ENCODE data around the gene APOA5. TPM values are rescaled to one million over a fixed set of nuclear protein-coding genes. Genes with fewer than 3 reads are reported as not detected.

APOA5 gene
- total and polyA plus RNA-seq, 2 experiments from 2014 or later: 0.18 to 0.35 TPM

DNA sequence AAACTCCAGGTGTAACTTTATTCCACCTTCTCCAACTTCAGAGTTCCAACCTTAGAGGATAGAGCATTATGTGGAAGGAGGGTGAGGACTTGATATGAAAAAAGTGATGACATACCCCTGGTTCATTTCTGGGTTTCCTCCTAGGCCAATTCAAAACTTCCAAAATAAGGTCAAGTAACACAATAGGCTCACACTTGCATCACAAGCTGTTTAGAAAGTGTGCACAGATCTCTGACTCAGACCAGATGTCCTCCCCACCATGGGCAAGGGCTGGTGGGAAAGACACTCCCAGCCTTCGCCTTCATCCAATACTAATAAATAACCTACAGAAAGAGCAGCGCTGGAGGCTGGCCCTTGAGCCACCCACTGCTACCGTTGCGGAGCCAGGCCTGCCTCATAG lies 13.1 kb downstream of the APOA5 start:
- Histone ChIP-seq H3K9me2 (ENCODE audit: insufficient read depth) (no peaks in the 10 kb centered on the region), H3K4me2 (no peak overlapping the region), H3K27ac (ENCODE audit: low read depth) (no peak overlapping the region), H2AFZ (no peak overlapping the region), H3F3A (replicated peaks; ENCODE audit: low read depth) (0 out of 2 replicates have a peak, but pooled peaks cover under 1% of the 10 kb centered on the region), H3K79me2 (replicated peaks; ENCODE audit: insufficient read depth) (no peaks in the 10 kb centered on the region), H3K4me1 (ENCODE audit: insufficient read depth) (peaks cover 7% of the 10 kb centered on the region; the same call in 1 of the 2 replicates), H3K27me3 (ENCODE audit: insufficient read depth) (no peaks in the 10 kb centered on the region), H4K20me1 (replicated peaks; ENCODE audit: insufficient read depth) (peaks cover 8% of the 10 kb centered on the region; the same call in 1 of the 2 replicates), H3K4me3 (no peak overlapping the region), H3K36me3 (ENCODE audit: insufficient read depth) (peaks cover 51% of the 10 kb centered on the region)
- H3K4me1 Mint-ChIP-seq: peaks cover 7% of the 10 kb centered on the region; the same call in 2 of the 3 replicates
- H3K4me3 Mint-ChIP-seq: no peak overlapping the region
- no peak for ATAC-seq
- TF ChIP-seq EZH2 (IDR thresholded peaks at IDR 0.05; ENCODE audit: low read depth, unreplicated experiment): no peak
- no peak for TF ChIP-seq STAT1 (IDR thresholded peaks at IDR 0.05; ENCODE audit: unreplicated experiment)
- TF ChIP-seq CREB1 (CRISPR knock-in tag; IDR thresholded peaks at IDR 0.05; ENCODE audit: low read depth): no peak
- TF ChIP-seq ZNF331 (CRISPR knock-in tag; IDR thresholded peaks at IDR 0.05; ENCODE audit: low read depth): no peak
- TF ChIP-seq REST (IDR thresholded peaks at IDR 0.05; ENCODE audit: unreplicated experiment): no peak
- TF ChIP-seq, protein P1, sequence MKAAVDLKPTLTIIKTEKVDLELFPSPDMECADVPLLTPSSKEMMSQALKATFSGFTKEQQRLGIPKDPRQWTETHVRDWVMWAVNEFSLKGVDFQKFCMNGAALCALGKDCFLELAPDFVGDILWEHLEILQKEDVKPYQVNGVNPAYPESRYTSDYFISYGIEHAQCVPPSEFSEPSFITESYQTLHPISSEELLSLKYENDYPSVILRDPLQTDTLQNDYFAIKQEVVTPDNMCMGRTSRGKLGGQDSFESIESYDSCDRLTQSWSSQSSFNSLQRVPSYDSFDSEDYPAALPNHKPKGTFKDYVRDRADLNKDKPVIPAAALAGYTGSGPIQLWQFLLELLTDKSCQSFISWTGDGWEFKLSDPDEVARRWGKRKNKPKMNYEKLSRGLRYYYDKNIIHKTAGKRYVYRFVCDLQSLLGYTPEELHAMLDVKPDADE (IDR thresholded peaks at IDR 0.05): no peak
- TF ChIP-seq EZH2phosphoT487 (IDR thresholded peaks at IDR 0.05; ENCODE audit: unreplicated experiment): no peak
- H3K27ac Mint-ChIP-seq: no peak overlapping the region
- peaks cover 68% of the 10 kb centered on the region for H3K36me3 Mint-ChIP-seq (ENCODE audit: low read depth)
- H3K9me3 Mint-ChIP-seq: no peaks in the 10 kb centered on the region
- DNase-seq (ENCODE audit: low spot score): no peak
- no peaks in the 10 kb centered on the region for H3K27me3 Mint-ChIP-seq (ENCODE audit: insufficient read depth, low read depth, poor library complexity)

DNA sequence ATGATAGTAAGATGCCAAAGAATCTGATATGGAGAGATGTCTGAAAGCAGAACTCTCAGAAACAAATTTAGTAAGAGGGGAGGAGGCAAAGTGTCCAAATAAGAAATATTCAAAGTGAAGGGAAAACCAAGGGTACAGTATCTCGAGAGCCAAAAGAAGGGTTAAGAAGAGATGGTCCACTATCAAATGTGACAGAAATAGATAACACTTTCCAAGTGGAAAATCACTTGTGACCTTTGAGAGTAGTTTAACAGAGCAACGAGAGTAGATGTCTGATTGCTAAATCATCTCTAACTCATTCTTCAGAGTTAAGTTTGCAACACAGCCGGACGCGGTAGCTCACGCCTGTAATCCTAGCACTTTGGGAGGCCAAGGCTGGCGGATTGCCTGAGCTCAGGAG lies 14.6 kb downstream of the APOA5 start:
- H2AFZ ChIP-seq: no peak overlapping the region
- Mint-ChIP-seq H3K4me1 (peaks cover 9% of the 10 kb centered on the region), H3K27me3 (ENCODE audit: insufficient read depth, low read depth, poor library complexity) (peaks cover 4% of the 10 kb centered on the region), H3K36me3 (ENCODE audit: low read depth) (peaks cover 53% of the 10 kb centered on the region), H3K9me3 (no peaks in the 10 kb centered on the region), H3K27ac (no peak overlapping the region), H3K4me3 (no peak overlapping the region)
- H3K4me2 ChIP-seq: no peak overlapping the region
- no peak overlapping the region for H3K4me3 ChIP-seq
- peaks cover 39% of the 10 kb centered on the region for H3K36me3 ChIP-seq (ENCODE audit: insufficient read depth)
- H3K27ac ChIP-seq (ENCODE audit: low read depth): no peak overlapping the region
- 0 out of 2 replicates have a peak, but pooled peaks cover 5% of the 10 kb centered on the region for H3F3A ChIP-seq (replicated peaks; ENCODE audit: low read depth)
- peaks cover 3% of the 10 kb centered on the region for H3K79me2 ChIP-seq (replicated peaks; ENCODE audit: insufficient read depth)
- peaks cover 8% of the 10 kb centered on the region; the same call in 1 of the 2 replicates for H4K20me1 ChIP-seq (replicated peaks; ENCODE audit: insufficient read depth)
- H3K9me2 ChIP-seq (ENCODE audit: insufficient read depth): no peaks in the 10 kb centered on the region
- peaks cover 9% of the 10 kb centered on the region; the same call in 1 of the 2 replicates for H3K4me1 ChIP-seq (ENCODE audit: insufficient read depth)
- no peak for DNase-seq (ENCODE audit: low spot score)
- H3K27me3 ChIP-seq (ENCODE audit: insufficient read depth): no peaks in the 10 kb centered on the region
- no peak for ATAC-seq
- TF ChIP-seq STAT1 (IDR thresholded peaks at IDR 0.05; ENCODE audit: unreplicated experiment): no peak
- no peak for TF ChIP-seq EZH2 (IDR thresholded peaks at IDR 0.05; ENCODE audit: low read depth, unreplicated experiment)
- no peak for TF ChIP-seq NANOG (IDR thresholded peaks at IDR 0.05; ENCODE audit: borderline replicate concordance)
- TF ChIP-seq, protein P1 (IDR thresholded peaks at IDR 0.05): no peak
- TF ChIP-seq CREB1 (CRISPR knock-in tag; IDR thresholded peaks at IDR 0.05; ENCODE audit: low read depth): no peak
- no peak for TF ChIP-seq JUNB (IDR thresholded peaks at IDR 0.05; ENCODE audit: unreplicated experiment)
- TF ChIP-seq POLR2AphosphoS5 (IDR thresholded peaks at IDR 0.05; ENCODE audit: low read depth): no peak
- TF ChIP-seq REST (IDR thresholded peaks at IDR 0.05; ENCODE audit: unreplicated experiment): no peak
- TF ChIP-seq CTCF (conservative IDR thresholded peaks at IDR 0.05; ENCODE audit: low read depth in 2 of 2): no peak
- no peak for TF ChIP-seq ZNF331 (CRISPR knock-in tag; IDR thresholded peaks at IDR 0.05; ENCODE audit: low read depth)
